HepG2 (cell line): ENCODE data around the gene SLC9A1. TPM values are rescaled to one million over a fixed set of nuclear protein-coding genes. Genes with fewer than 3 reads are reported as not detected.
A peak's percentile ranks its signal among the peaks of the same experiment; 100 is the strongest.

ENCODE experiments used
- BATF2 ChIP-seq: sonication (generic); formaldehyde crosslinking; IDR thresholded peaks from 2 replicates; pipeline ENCODE4 v1.8.0; 2022; ENCODE audit warnings: mild to moderate bottlenecking, missing genetic modification reagents, moderate library complexity
- DMTF1 ChIP-seq: sonication (generic); formaldehyde crosslinking; IDR thresholded peaks from 2 replicates; pipeline ENCODE4 v1.4.0; 2020; ENCODE audit warnings: mild to moderate bottlenecking, missing genetic modification reagents
- ELF1 ChIP-seq: sonication (generic); formaldehyde crosslinking; IDR thresholded peaks from 2 replicates; pipeline ENCODE4 v1.4.0; 2020; ENCODE audit warnings: missing genetic modification reagents
- HDAC6 ChIP-seq: fragments of 200-600 bp; sonication (generic); IDR thresholded peaks from 2 replicates; pipeline ENCODE4 v1.7.0; 2017; ENCODE audit warnings: mild to moderate bottlenecking, antibody characterized with exemption, low read length, low read depth
- MIXL1 ChIP-seq: IDR thresholded peaks from 2 replicates; pipeline ENCODE4 v1.6.1; 2016
- PRDM15 ChIP-seq: sonication (generic); formaldehyde crosslinking; IDR thresholded peaks from 2 replicates; pipeline ENCODE4 v1.4.0; 2020; ENCODE audit warnings: missing genetic modification reagents
- TGIF2 ChIP-seq: IDR thresholded peaks from 2 replicates; pipeline ENCODE4 v1.6.1; 2016; ENCODE audit warnings: control low read depth, missing compliant biosample characterization
- ZIK1 ChIP-seq: sonication (generic); formaldehyde crosslinking; IDR thresholded peaks from 2 replicates; pipeline ENCODE4 v1.5.0; 2020; ENCODE audit warnings: mild to moderate bottlenecking, low read depth, missing genetic modification reagents, borderline replicate concordance
- ZNF414 ChIP-seq: sonication (generic); formaldehyde crosslinking; IDR thresholded peaks from 2 replicates; pipeline ENCODE4 v1.5.0; 2020; ENCODE audit warnings: missing genetic modification reagents
- ZNF512 ChIP-seq: sonication (generic); formaldehyde crosslinking; IDR thresholded peaks from 2 replicates; pipeline ENCODE4 v1.4.0; 2020; ENCODE audit warnings: mild to moderate bottlenecking, missing genetic modification reagents
- polyA plus RNA-seq, 8 experiments: library from polyadenylated mRNA; depleted of rRNA in 3 of 8; stranded (reverse) in 7 of 8; unstranded in 1 of 8; fragments of >200 nt; fragmentation: Illumina TruSeq in 4 of 8; extraction: Trizol in 4 of 8; gene quantifications; 2 replicates each; pipeline versions ENCODE4 v1.2.1 to v1.2.3, GENCODE V29; 2011 to 2016; ENCODE audit warnings: low read depth in 4 of 8, missing spikeins in 1 of 8, mixed read lengths in 1 of 8; ENCODE audit not compliant: insufficient read depth in 1 of 8
- total RNA-seq, 5 experiments: library from RNA; depleted of rRNA; stranded (reverse); fragments of >200 nt; fragmentation: Illumina TruSeq; extraction: Trizol; gene quantifications; 2 replicates each; pipeline ENCODE4 v1.2.3, GENCODE V29; 2016; ENCODE audit warnings: low read depth in 1 of 5

The SLC9A1 gene
- total and polyA plus RNA-seq, 2 of the 13 experiments (the other 11 are each of a cell fraction or from before 2014, with no cell fraction given): 1.4 to 2.9 TPM

GRCh38 chr1:27098431-27099134, 56.3 kb downstream of the SLC9A1 start (continued):
- TF ChIP-seq DMTF1 (CRISPR knock-in tag) (no peak), HDAC6 (no peak), MIXL1 (CRISPR knock-in tag) (no peak), ZNF512 (CRISPR knock-in tag) (no peak), BATF2 (CRISPR knock-in tag) (0 out of 2 replicates have a peak, but pooled peaks have one; percentile 27), ELF1 (no peak), ZNF414 (0 out of 2 replicates have a peak, but pooled peaks have one; percentile 25), TGIF2 (CRISPR knock-in tag) (no peak), ZIK1 (no peak), PRDM15 (CRISPR knock-in tag) (no peak)
